ENCODE results near the gene MUSTN1. TPM values are rescaled to one million over a fixed set of nuclear protein-coding genes. Genes with fewer than 3 reads are reported as not detected.

The MUSTN1 gene
- total RNA-seq, 1 donor from 2014 or later: 30.2 TPM

DNA sequence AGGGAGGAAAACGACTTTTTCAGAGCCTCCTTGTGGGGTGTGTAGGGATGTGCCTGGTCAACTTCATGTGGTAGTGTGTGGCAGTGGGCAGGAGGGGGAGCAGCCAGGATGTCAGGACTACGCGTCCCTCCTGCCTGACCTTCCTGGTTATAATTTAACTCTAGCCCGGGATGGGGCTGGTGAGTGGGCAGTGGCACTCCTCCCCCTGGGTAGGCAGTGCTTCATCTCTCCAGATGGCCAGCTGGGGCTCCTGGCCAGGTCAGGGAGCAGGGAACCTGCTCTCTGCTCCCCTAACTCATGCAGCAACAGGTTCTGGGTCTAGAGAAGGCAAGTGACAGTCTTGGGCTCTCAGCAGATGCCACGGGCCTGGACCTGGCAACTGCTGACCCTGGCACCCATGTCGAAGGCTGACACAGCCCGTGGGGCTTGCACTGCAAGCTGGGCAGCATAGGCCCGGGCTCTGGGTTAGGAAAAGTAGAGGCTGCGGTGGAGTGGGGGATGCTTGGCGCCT is 6.9 kb downstream of the MUSTN1 start:
- no peaks in the 10 kb centered on the region for H3K9me3 ChIP-seq
- TF ChIP-seq POLR2A (IDR thresholded peaks at IDR 0.05) (no peak), POLR2AphosphoS5 (IDR thresholded peaks at IDR 0.05; ENCODE audit: insufficient read depth in 1 of 2, low read depth in 1 of 2) (no peak), CTCF (IDR thresholded peaks at IDR 0.05) (no peak)
- intact Hi-C loops (cut with DNase I): no loop called here

DNA sequence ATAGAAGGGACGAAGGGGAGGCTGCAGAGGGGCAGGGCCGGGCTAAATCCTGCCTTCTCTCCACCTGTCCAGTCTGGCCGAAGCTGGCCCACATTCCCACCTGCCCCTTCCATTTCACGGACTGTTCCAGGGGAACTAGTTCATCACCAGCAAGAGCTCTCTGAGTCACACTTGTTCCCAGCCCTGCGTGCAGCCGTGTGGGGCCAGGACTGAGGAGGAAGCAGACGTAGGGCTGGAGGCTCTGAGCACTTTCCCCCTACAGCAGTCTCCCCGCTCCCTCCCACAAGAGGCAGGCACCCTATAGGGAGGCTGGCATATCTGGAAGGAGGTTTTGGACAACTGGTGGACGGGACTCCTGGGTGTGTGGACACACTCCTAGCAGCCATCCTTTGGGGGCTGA is 7.4 kb downstream of the MUSTN1 start:
- Histone ChIP-seq H3K4me3 (no peak overlapping the region), H3K27ac (no peak overlapping the region), H3K9me3 (no peaks in the 10 kb centered on the region), H3K27me3 (no peaks in the 10 kb centered on the region), H3K36me3 (no peaks in the 10 kb centered on the region), H3K4me1 (peaks cover 19% of the 10 kb centered on the region)
- TF ChIP-seq CTCF (IDR thresholded peaks at IDR 0.05) (no peak), POLR2AphosphoS5 (IDR thresholded peaks at IDR 0.05; ENCODE audit: insufficient read depth in 1 of 2, low read depth in 1 of 2) (no peak), POLR2A (IDR thresholded peaks at IDR 0.05) (no peak)
- DNase-seq (ENCODE audit: extremely low spot score in 2 of 2): no peak
- intact Hi-C loops (cut with DNase I): no loop called here

More for the DNA sequence above, 6.9 kb downstream of the MUSTN1 start:
- H3K4me1 ChIP-seq: peaks cover 19% of the 10 kb centered on the region
- H3K27me3 ChIP-seq: no peaks in the 10 kb centered on the region
- H3K36me3 ChIP-seq: no peaks in the 10 kb centered on the region
- no peak for DNase-seq (ENCODE audit: extremely low spot score in 2 of 2)
- H3K27ac ChIP-seq: no peak overlapping the region
- H3K4me3 ChIP-seq: no peak overlapping the region

GRCh38 chr3:52824037-52824436 is 10.8 kb downstream of the MUSTN1 start:
- intact Hi-C loops (cut with DNase I): no loop called here
- H3K27ac ChIP-seq: no peak overlapping the region
- no peak for DNase-seq (ENCODE audit: extremely low spot score in 2 of 2)
- H3K36me3 ChIP-seq: no peaks in the 10 kb centered on the region
- H3K4me3 ChIP-seq: no peak overlapping the region
- no peak for TF ChIP-seq POLR2AphosphoS5 (IDR thresholded peaks at IDR 0.05; ENCODE audit: insufficient read depth in 1 of 2, low read depth in 1 of 2)
- no peak for TF ChIP-seq POLR2A (IDR thresholded peaks at IDR 0.05)
- TF ChIP-seq CTCF (IDR thresholded peaks at IDR 0.05): no peak
- no peaks in the 10 kb centered on the region for H3K27me3 ChIP-seq
- H3K4me1 ChIP-seq: no peaks in the 10 kb centered on the region
- no peaks in the 10 kb centered on the region for H3K9me3 ChIP-seq

GRCh38 chr3:52822363-52822762 is 12.5 kb downstream of the MUSTN1 start:
- no peaks in the 10 kb centered on the region for H3K27me3 ChIP-seq
- no peak overlapping the region for H3K4me3 ChIP-seq
- H3K36me3 ChIP-seq: no peaks in the 10 kb centered on the region
- H3K27ac ChIP-seq: no peak overlapping the region
- no peak for TF ChIP-seq POLR2AphosphoS5 (IDR thresholded peaks at IDR 0.05; ENCODE audit: insufficient read depth in 1 of 2, low read depth in 1 of 2)
- TF ChIP-seq POLR2A (IDR thresholded peaks at IDR 0.05): no peak
- TF ChIP-seq CTCF (IDR thresholded peaks at IDR 0.05): no peak
- H3K9me3 ChIP-seq: no peaks in the 10 kb centered on the region
- intact Hi-C loops (cut with DNase I): no loop called here
- DNase-seq (ENCODE audit: extremely low spot score in 2 of 2): no peak
- no peaks in the 10 kb centered on the region for H3K4me1 ChIP-seq

- Histone ChIP-seq H3K9me3 (no peaks in the 10 kb centered on the region), H3K27me3 (no peaks in the 10 kb centered on the region), H3K4me3 (no peak overlapping the region), H3K36me3 (no peaks in the 10 kb centered on the region), H3K4me1 (no peaks in the 10 kb centered on the region), H3K27ac (no peak overlapping the region)
- TF ChIP-seq POLR2AphosphoS5 (IDR thresholded peaks at IDR 0.05; ENCODE audit: insufficient read depth in 1 of 2, low read depth in 1 of 2) (no peak), CTCF (IDR thresholded peaks at IDR 0.05) (no peak), POLR2A (IDR thresholded peaks at IDR 0.05) (no peak)
- DNase-seq (ENCODE audit: extremely low spot score in 2 of 2): no peak
- intact Hi-C loops (cut with DNase I): no loop called here
These were observed 14.1 kb downstream of the MUSTN1 start for GRCh38 chr3:52820736-52821135.
